PC-3 (cell line): Measurements from ENCODE around the gene ALKBH5. TPM values are rescaled to one million over a fixed set of nuclear protein-coding genes. Genes with fewer than 3 reads are reported as not detected.
A peak's percentile ranks its signal among the peaks of the same experiment; 100 is the strongest.

Experiments used
- ATAC-seq: fragments of 200-7000 bp; cut with Tn5 transposase; 2 replicates; pipeline ENCODE4 v1.9.1; 2020; ENCODE audit warnings: mild to moderate bottlenecking, moderate library complexity
- BruUV-seq: library from RNA; stranded (reverse); fragments of 400-500 nt; replicated peaks from 2 replicates; lab custom pipeline; 2021; lab: Mats Ljungman, UMichigan
- CTCF ChIA-PET: fragments of 300-600 bp; sonication (Branson Sonifier 250); formaldehyde crosslinking; loops from one replicate; lab custom pipeline; 2022; ENCODE audit warnings: antibody characterized with exemption; lab: Charles Lee
- POLR2A ChIA-PET: fragments of 300-600 bp; sonication (Branson Sonifier 250); formaldehyde crosslinking; loops from one replicate; lab custom pipeline; 2022; ENCODE audit warnings: antibody characterized with exemption; ENCODE audit not compliant: unreplicated experiment; lab: Charles Lee
- DNase-seq: peaks from one replicate; pipeline ENCODE4 v3.0.0-alpha.2; 2015
- H2AFZ ChIP-seq: fragments of 300-600 bp; sonication (generic); 2 replicates; pipeline ENCODE4 v1.6.0; 2016; ENCODE audit warnings: antibody characterized with exemption, low read length
- H3F3A ChIP-seq: fragments of 300-600 bp; sonication (generic); one replicate; pipeline ENCODE4 v1.6.0; 2017; ENCODE audit warnings: antibody characterized with exemption, low read length, control low read depth, mild to moderate bottlenecking; ENCODE audit not compliant: unreplicated experiment
- H3K27ac ChIP-seq: fragments of 300-600 bp; sonication (generic); 2 replicates; pipeline ENCODE4 v1.5.1; 2016; ENCODE audit warnings: mild to moderate bottlenecking, low read length
- H3K27me3 ChIP-seq: fragments of 300-600 bp; sonication (generic); 2 replicates; pipeline ENCODE4 v1.6.1; 2016; ENCODE audit warnings: low read length, mixed read lengths
- H3K36me3 ChIP-seq: fragments of 300-600 bp; sonication (generic); 2 replicates; pipeline ENCODE4 v1.6.1; 2016; ENCODE audit warnings: low read depth, mixed run types, low read length, mixed read lengths
- H3K4me1 ChIP-seq: fragments of 300-600 bp; sonication (generic); 2 replicates; pipeline ENCODE4 v1.5.1; 2016; ENCODE audit warnings: low read length; ENCODE audit not compliant: insufficient read depth
- H3K4me2 ChIP-seq: fragments of 300-600 bp; sonication (generic); 2 replicates; pipeline ENCODE4 v1.6.0; 2016; ENCODE audit warnings: low read length
- H3K4me3 ChIP-seq: fragments of 300-600 bp; sonication (generic); 2 replicates; pipeline ENCODE4 v1.5.1; 2016; ENCODE audit warnings: mild to moderate bottlenecking, low read length, mixed read lengths
- H3K79me2 ChIP-seq: fragments of 300-600 bp; sonication (generic); 2 replicates; pipeline ENCODE4 v1.6.1; 2017; ENCODE audit warnings: low read length, mixed read lengths
- H3K9ac ChIP-seq: fragments of 300-600 bp; sonication (generic); 2 replicates; pipeline ENCODE4 v1.6.0; 2016; ENCODE audit warnings: mild to moderate bottlenecking, low read length
- H3K9me2 ChIP-seq: fragments of 300-600 bp; sonication (generic); replicated peaks from 2 replicates; pipeline ENCODE4 v1.6.1; 2016; ENCODE audit warnings: mixed run types, low read length, mixed read lengths
- H3K9me3 ChIP-seq: fragments of 300-600 bp; sonication (generic); 2 replicates; pipeline ENCODE4 v1.6.1; 2016; ENCODE audit warnings: low read length, mixed read lengths
- H4K20me1 ChIP-seq: fragments of 300-600 bp; sonication (generic); 2 replicates; pipeline ENCODE4 v1.6.1; 2016; ENCODE audit warnings: low read length, mixed read lengths
- CTCF ChIP-seq: fragments of 300-600 bp; sonication (generic); conservative IDR thresholded peaks from 2 replicates; pipeline ENCODE4 v1.5.1; 2017; ENCODE audit warnings: antibody characterized with exemption, low read depth, mild to moderate bottlenecking, low read length
- EZH2 ChIP-seq: fragments of 300-600 bp; sonication (generic); IDR thresholded peaks from one replicate; pipeline ENCODE4 v1.6.1; 2017; ENCODE audit warnings: antibody characterized with exemption, mild to moderate bottlenecking, low read length; ENCODE audit not compliant: unreplicated experiment
- EZH2phosphoT487 ChIP-seq: fragments of 300-600 bp; sonication (generic); IDR thresholded peaks from 2 replicates; pipeline ENCODE4 v1.6.1; 2018; ENCODE audit warnings: mild to moderate bottlenecking, antibody characterized with exemption, low read length, borderline replicate concordance
- intact Hi-C: fragments of 100-400 bp; cut with micrococcal nuclease; formaldehyde crosslinking; loops from 2 replicates; pipeline ENCODE4 v1.9.0; 2023
- total RNA-seq: library from RNA; depleted of rRNA; stranded (reverse); fragments of >200 nt; gene quantifications from 2 replicates; pipeline ENCODE4 v1.2.3, GENCODE V29; 2014

Gene ALKBH5
- total RNA-seq, 1 experiment from 2014 or later: 207 TPM

- H4K20me1 ChIP-seq: no peaks in the 10 kb centered on the region
- H3K9me3 ChIP-seq: no peaks in the 10 kb centered on the region
- H3K27me3 ChIP-seq: no peaks in the 10 kb centered on the region
- intact Hi-C loops: no loop called here
- H3K79me2 ChIP-seq: no peaks in the 10 kb centered on the region
- ATAC-seq (peak; percentile 64), DNase-seq (no peak)
- H2AFZ ChIP-seq: no peak overlapping the region
- no peaks in the 10 kb centered on the region for H3K9me2 ChIP-seq
- no peak overlapping the region for H3K4me2 ChIP-seq
- TF ChIP-seq EZH2 (no peak), EZH2phosphoT487 (no peak), CTCF (peak; percentile 57)
- no peaks in the 10 kb centered on the region for H3K4me1 ChIP-seq
- no peak overlapping the region for H3K4me3 ChIP-seq
- ChIA-PET POLR2A (interaction anchor here (0.5 kb wide), 1 partner anchor 42 kb away, joined by 3 read pairs; no protein-coding TSS in a partner anchor), CTCF (interaction anchor here (0.6 kb wide), 1 partner anchor 118 kb away, joined by 11 read pairs; no protein-coding TSS in a partner anchor)
- H3F3A ChIP-seq: no peaks in the 10 kb centered on the region
- H3K9ac ChIP-seq: no peak overlapping the region
- no peaks in the 10 kb centered on the region for H3K36me3 ChIP-seq
- no peak overlapping the region for H3K27ac ChIP-seq
- no TSS peak for BruUV-seq
Observed at GRCh38 chr17:18139949-18140348, 43.7 kb upstream of the ALKBH5 start.

GRCh38 chr17:18140648-18141047 is 43.0 kb upstream of the ALKBH5 start:
- ChIA-PET POLR2A (no interaction called here), CTCF (no interaction called here)
- Histone ChIP-seq H3K79me2 (no peaks in the 10 kb centered on the region), H3K4me3 (no peak overlapping the region), H3K27ac (no peak overlapping the region), H3K4me2 (no peak overlapping the region), H3K9me3 (no peaks in the 10 kb centered on the region), H3K4me1 (no peaks in the 10 kb centered on the region), H3K9ac (no peak overlapping the region), H4K20me1 (no peaks in the 10 kb centered on the region), H2AFZ (no peak overlapping the region), H3K36me3 (no peaks in the 10 kb centered on the region), H3F3A (no peaks in the 10 kb centered on the region), H3K27me3 (no peaks in the 10 kb centered on the region), H3K9me2 (no peaks in the 10 kb centered on the region)
- TF ChIP-seq EZH2phosphoT487: no peak
- no peak for TF ChIP-seq EZH2
- no peak for TF ChIP-seq CTCF
- ATAC-seq: no peak
- no peak for DNase-seq
- intact Hi-C loops: loop anchor here (1.0 kb wide), 1 partner anchor 43 kb away; the partner anchor contains the start of gene ALKBH5
- BruUV-seq: no TSS peak

- Histone ChIP-seq H3K9me3 (no peaks in the 10 kb centered on the region), H3K27me3 (no peaks in the 10 kb centered on the region), H3K4me1 (no peaks in the 10 kb centered on the region), H3K4me2 (no peak overlapping the region), H3K36me3 (no peaks in the 10 kb centered on the region), H3K9ac (no peak overlapping the region), H3K9me2 (no peaks in the 10 kb centered on the region), H3K27ac (no peak overlapping the region), H3K4me3 (no peak overlapping the region), H3K79me2 (no peaks in the 10 kb centered on the region), H2AFZ (0 out of 2 replicates have a peak overlapping the region, but pooled peaks have one; percentile 5), H4K20me1 (no peaks in the 10 kb centered on the region), H3F3A (no peaks in the 10 kb centered on the region)
- DNase-seq (peak; percentile 82), ATAC-seq (peak; percentile 54; the same call in 1 of the 2 replicates)
- TF ChIP-seq EZH2 (no peak), EZH2phosphoT487 (no peak), CTCF (peak; percentile 79)
- intact Hi-C loops: loop anchor here (1.0 kb wide), 1 partner anchor 42 kb away; the partner anchor contains the start of gene ALKBH5
- POLR2A ChIA-PET: no interaction called here
- BruUV-seq: no TSS peak
- CTCF ChIA-PET: no interaction called here
Observed at GRCh38 chr17:18141210-18141803, 42.3 kb upstream of the ALKBH5 start.
